ENCODE data around the gene PIK3R1. TPM values are rescaled to one million over a fixed set of nuclear protein-coding genes. Genes with fewer than 3 reads are reported as not detected.

Gene PIK3R1
- total RNA-seq, 3 donors from 2014 or later = 66.7 to 197 (median 74.9) TPM

DNA sequence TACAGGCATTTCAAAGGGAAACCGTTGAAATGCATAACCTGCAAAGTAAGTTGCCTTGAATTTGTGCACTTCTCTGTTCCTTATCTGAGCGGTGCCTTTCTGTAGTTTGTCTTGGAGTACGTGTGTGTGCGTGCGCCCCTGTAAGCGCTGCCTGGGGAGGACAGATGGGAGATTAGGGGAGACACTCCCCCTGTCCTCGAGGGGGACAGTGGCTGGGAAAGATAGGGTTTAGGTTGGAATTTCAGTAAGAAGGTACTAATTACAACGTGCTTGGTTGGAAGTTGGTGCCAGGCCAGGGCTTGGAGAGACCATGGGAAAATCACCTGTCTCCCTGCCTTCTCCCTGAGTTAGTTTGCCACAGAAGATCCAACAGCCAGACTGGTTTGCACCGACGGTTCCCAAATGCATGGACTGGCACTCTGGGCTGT lies 73.2 kb downstream of the PIK3R1 start:
- intact Hi-C loops (cut with DNase I, micrococcal nuclease) = loop anchor here in 1 of 2 donors (10.0 kb wide), 1 partner anchor 176 kb away; no protein-coding TSS in a partner anchor
- TF ChIP-seq, protein P1, sequence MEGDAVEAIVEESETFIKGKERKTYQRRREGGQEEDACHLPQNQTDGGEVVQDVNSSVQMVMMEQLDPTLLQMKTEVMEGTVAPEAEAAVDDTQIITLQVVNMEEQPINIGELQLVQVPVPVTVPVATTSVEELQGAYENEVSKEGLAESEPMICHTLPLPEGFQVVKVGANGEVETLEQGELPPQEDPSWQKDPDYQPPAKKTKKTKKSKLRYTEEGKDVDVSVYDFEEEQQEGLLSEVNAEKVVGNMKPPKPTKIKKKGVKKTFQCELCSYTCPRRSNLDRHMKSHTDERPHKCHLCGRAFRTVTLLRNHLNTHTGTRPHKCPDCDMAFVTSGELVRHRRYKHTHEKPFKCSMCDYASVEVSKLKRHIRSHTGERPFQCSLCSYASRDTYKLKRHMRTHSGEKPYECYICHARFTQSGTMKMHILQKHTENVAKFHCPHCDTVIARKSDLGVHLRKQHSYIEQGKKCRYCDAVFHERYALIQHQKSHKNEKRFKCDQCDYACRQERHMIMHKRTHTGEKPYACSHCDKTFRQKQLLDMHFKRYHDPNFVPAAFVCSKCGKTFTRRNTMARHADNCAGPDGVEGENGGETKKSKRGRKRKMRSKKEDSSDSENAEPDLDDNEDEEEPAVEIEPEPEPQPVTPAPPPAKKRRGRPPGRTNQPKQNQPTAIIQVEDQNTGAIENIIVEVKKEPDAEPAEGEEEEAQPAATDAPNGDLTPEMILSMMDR (IDR thresholded peaks at IDR 0.05) = no peak
- DNase-seq (peak; percentile 36 to 50 (median 48)), ATAC-seq (peak; percentile 26)
- Histone ChIP-seq H3K4me1 (ENCODE audit: low read depth) (peaks cover 43% of the 10 kb centered on the region), H3K4me3 (peak overlapping the region; percentile 14), H3K9me3 (no peaks in the 10 kb centered on the region), H3K36me3 (ENCODE audit: low read depth) (no peaks in the 10 kb centered on the region)

DNA sequence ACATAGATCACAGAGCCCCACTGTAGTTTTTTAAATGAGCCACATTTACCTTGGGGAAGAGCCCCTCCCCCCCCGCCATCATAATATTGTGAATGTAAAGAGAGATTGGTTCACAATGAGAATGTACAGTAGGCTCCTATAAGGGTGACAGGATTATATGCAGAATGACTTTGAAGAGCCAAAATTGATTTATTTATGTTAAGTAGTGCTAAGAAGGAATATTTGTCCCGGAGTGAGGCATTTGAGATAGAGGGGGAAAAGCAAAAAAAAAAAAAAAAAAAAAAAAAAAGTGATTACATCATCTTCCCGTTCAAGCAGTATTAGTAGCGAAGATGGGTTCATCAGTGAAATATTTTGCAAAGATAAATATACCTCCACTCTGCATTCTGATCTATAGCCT lies 73.9 kb downstream of the PIK3R1 start:
- Histone ChIP-seq H3K36me3 (ENCODE audit: low read depth) (no peaks in the 10 kb centered on the region), H3K4me3 (no peak overlapping the region), H3K9me3 (no peaks in the 10 kb centered on the region), H3K4me1 (ENCODE audit: low read depth) (peaks cover 42% of the 10 kb centered on the region)
- TF ChIP-seq, protein P1 (IDR thresholded peaks at IDR 0.05) = no peak
- intact Hi-C loops (cut with DNase I, micrococcal nuclease) = loop anchor here in 1 of 2 donors (10.0 kb wide), 1 partner anchor 175 kb away; no protein-coding TSS in a partner anchor
- DNase-seq (peak in 1 of 3 donors; percentile 48), ATAC-seq (no peak)

DNA sequence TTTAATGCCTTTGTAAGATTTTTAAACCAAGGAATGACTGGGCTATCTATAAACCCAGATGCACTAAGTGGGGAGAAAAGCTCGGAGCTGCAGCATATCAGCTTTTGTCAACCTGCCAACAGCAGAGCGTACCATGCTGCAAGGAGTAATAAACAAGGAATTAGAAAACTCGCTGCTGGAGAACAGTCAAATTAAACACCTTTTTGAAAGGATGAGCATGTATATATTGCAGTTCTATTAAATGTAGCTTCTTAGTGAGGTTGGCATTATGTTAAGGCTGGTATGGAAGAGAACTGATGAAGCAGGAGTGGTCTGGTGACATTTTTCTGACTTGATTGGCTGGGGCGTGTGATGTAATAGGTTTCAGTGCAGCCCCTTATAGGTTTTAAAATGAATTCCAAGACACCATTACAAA lies 74.7 kb downstream of the PIK3R1 start:
- no peaks in the 10 kb centered on the region for H3K9me3 ChIP-seq
- intact Hi-C loops (cut with DNase I, micrococcal nuclease) = no loop called here
- no peaks in the 10 kb centered on the region for H3K36me3 ChIP-seq (ENCODE audit: low read depth)
- H3K4me1 ChIP-seq (ENCODE audit: low read depth) = peaks cover 38% of the 10 kb centered on the region
- TF ChIP-seq, protein P1 (IDR thresholded peaks at IDR 0.05) = no peak
- no peak overlapping the region for H3K4me3 ChIP-seq
- ATAC-seq = no peak
- peak in 1 of 3 donors; percentile 63 for DNase-seq

DNA sequence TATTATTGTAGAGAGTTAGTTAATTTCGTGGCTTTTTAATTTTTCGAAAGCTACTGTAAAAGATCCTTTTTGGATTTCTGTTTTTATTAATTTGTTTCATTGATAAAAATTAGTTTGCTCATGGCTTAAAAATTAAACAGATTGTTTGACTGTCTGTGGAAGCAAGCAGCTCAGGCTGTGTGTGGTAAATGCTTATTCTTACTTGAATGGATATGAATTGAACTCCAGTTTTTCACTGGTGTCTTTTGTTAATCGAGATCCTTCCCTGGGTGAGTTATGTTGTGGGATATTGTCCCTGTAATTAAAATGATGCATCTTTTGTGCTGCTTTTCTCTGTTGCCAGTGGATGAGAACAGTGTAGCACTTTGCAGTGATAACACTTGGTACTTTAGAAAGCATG lies 75.3 kb downstream of the PIK3R1 start:
- DNase-seq = no peak
- H3K4me3 ChIP-seq = no peak overlapping the region
- H3K4me1 ChIP-seq (ENCODE audit: low read depth) = peaks cover 33% of the 10 kb centered on the region
- no peaks in the 10 kb centered on the region for H3K36me3 ChIP-seq (ENCODE audit: low read depth)
- TF ChIP-seq, protein P1 (IDR thresholded peaks at IDR 0.05) = no peak
- H3K9me3 ChIP-seq = no peaks in the 10 kb centered on the region
- no peak for ATAC-seq
- intact Hi-C loops (cut with DNase I, micrococcal nuclease) = no loop called here

DNA sequence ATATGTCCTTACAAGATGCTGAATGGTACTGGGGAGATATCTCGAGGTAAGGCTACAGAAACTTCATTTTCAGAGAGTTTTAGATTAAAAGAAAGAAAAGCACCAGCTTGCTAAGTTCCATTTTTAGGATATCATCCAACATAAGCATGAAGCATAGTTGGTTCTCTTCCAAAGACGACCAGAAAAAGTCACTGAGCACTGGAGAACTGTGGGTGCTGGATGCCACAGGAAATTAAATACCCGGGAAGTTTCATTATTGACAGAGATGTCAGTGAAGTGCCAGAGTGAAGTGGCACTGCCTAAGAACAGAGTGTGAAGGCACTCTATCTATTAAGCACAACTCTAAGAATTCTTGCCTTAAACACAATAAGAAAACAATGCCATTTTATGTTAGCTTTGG lies 76.8 kb downstream of the PIK3R1 start:
- H3K4me1 ChIP-seq (ENCODE audit: low read depth) = peaks cover 25% of the 10 kb centered on the region
- no peaks in the 10 kb centered on the region for H3K9me3 ChIP-seq
- no peak for ATAC-seq
- intact Hi-C loops (cut with DNase I, micrococcal nuclease) = no loop called here
- H3K4me3 ChIP-seq = no peak overlapping the region
- DNase-seq = no peak
- TF ChIP-seq, protein P1 (IDR thresholded peaks at IDR 0.05) = no peak
- H3K36me3 ChIP-seq (ENCODE audit: low read depth) = no peaks in the 10 kb centered on the region

DNA sequence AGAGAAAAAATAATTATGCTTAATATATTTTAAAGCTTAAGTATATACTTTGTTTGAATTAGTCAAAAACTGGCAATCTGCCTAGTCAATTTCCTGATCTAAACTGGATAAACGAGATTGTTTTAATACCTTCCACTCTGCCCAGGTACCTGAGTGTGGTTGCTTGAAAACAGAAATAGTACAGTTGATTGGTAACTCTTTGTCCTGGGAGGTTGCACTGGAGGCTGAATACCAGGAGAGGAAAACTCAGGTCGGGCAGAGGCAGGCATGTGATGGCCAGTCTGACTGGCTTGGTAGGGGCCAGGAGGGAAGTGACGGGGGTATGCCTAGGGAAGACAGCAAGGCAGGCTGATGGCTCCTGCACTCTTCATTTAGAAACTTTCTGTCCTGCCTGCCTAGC lies 80.2 kb downstream of the PIK3R1 start:
- intact Hi-C loops (cut with DNase I, micrococcal nuclease) = loop anchor here in 1 of 2 donors (5.0 kb wide), 1 partner anchor 667 kb away; no protein-coding TSS in a partner anchor
- no peak overlapping the region for H3K4me3 ChIP-seq
- no peaks in the 10 kb centered on the region for H3K4me1 ChIP-seq (ENCODE audit: low read depth)
- TF ChIP-seq, protein P1 (IDR thresholded peaks at IDR 0.05) = no peak
- DNase-seq (no peak), ATAC-seq (no peak)
- H3K36me3 ChIP-seq (ENCODE audit: low read depth) = no peaks in the 10 kb centered on the region
- no peaks in the 10 kb centered on the region for H3K9me3 ChIP-seq
